ENCODE measurements around the gene CSRP2. TPM values are rescaled to one million over a fixed set of nuclear protein-coding genes. Genes with fewer than 3 reads are reported as not detected.

CSRP2 gene
- total and polyA plus RNA-seq, 2 of the 13 experiments (the other 11 are each of a cell fraction or from before 2014, with no cell fraction given): 7.2 to 8.0 TPM

GRCh38 chr12:76890151-76891143, 11.6 kb upstream of the CSRP2 start:
- H3K36me3 ChIP-seq (replicated peaks in 1 of 2; ENCODE audit: control insufficient read depth in 1 of 2, insufficient read depth in 2 of 2, low read length in 2 of 2): no peaks in the 10 kb centered on the region
- POLR2A ChIA-PET: no interaction called here
- H3K4me2 ChIP-seq (ENCODE audit: low read depth, low read length): no peak overlapping the region
- intact Hi-C loops (cut with micrococcal nuclease; ENCODE audit: unreplicated experiment) (no loop called here), in situ Hi-C loops (cut with HindIII; ENCODE audit: extremely low pct_ligation_motif_present, low pct_unique_long_range_greater_than_20kb) (no loop called here)
- no peaks in the 10 kb centered on the region for H3K9me3 ChIP-seq (ENCODE audit: low read length)
- no TSS peak for BruUV-seq (replicated peaks)
- 6% methylated on average over 8 of the region's 8 CpGs for WGBS (ENCODE audit: low lambda C conversion rate)
- H3K4me3 ChIP-seq (replicated peaks in 1 of 3; ENCODE audit: insufficient read depth in 1 of 3, low read depth in 2 of 3, low read length in 3 of 3): no peak overlapping the region
- no peaks in the 10 kb centered on the region for H3K4me1 ChIP-seq (ENCODE audit: insufficient read depth, low read length)
- FAIRE-seq: no peak
- ATAC-seq: no peak
- TF ChIP-seq MLLT10 (CRISPR knock-in tag; IDR thresholded peaks at IDR 0.05): no peak
- no peak overlapping the region for H2AFZ ChIP-seq (ENCODE audit: low read length)
- no peaks in the 10 kb centered on the region; a peak in 2 of 5 replicates for H3K27me3 ChIP-seq (ENCODE audit: control insufficient read depth in 1 of 2, insufficient read depth in 2 of 2, low read length in 2 of 2)
- CTCF ChIA-PET (ENCODE audit: low intra/inter-chr PET ratio, low total read pairs): no interaction called here
- no peaks in the 10 kb centered on the region for H4K20me1 ChIP-seq (ENCODE audit: insufficient read depth, low read length)
- no peak for DNase-seq (ENCODE audit: low spot score)
- H3K9ac ChIP-seq (ENCODE audit: insufficient read depth, low read depth, low read length): no peak overlapping the region
- no peaks in the 10 kb centered on the region for H3K79me2 ChIP-seq (ENCODE audit: insufficient read depth, low read length)
- H3K27ac ChIP-seq (ENCODE audit: extremely low read length, insufficient read depth, low read length): no peak overlapping the region

GRCh38 chr12:76888775-76889174, 10.0 kb upstream of the CSRP2 start:
- no peak for FAIRE-seq
- no peak for ATAC-seq
- no peak for TF ChIP-seq HINFP (CRISPR knock-in tag; IDR thresholded peaks at IDR 0.05; ENCODE audit: low read depth)
- TF ChIP-seq ZNF281 (CRISPR knock-in tag; IDR thresholded peaks at IDR 0.05; ENCODE audit: borderline replicate concordance): no peak
- TF ChIP-seq HOXA9 (CRISPR knock-in tag; IDR thresholded peaks at IDR 0.05; ENCODE audit: borderline replicate concordance): no peak
- no peak for TF ChIP-seq LRRFIP1 (CRISPR knock-in tag; conservative IDR thresholded peaks at IDR 0.05)
- TF ChIP-seq SMAD1 (CRISPR knock-in tag; IDR thresholded peaks at IDR 0.05; ENCODE audit: borderline replicate concordance, low read depth): no peak
- TF ChIP-seq ZNF737 (CRISPR knock-in tag; IDR thresholded peaks at IDR 0.05; ENCODE audit: borderline replicate concordance): no peak
- no peak for TF ChIP-seq HCFC1 (IDR thresholded peaks at IDR 0.05; ENCODE audit: low read depth, low read length)
- TF ChIP-seq ZSCAN21 (CRISPR knock-in tag; IDR thresholded peaks at IDR 0.05; ENCODE audit: borderline replicate concordance): no peak

More at GRCh38 chr12:76888775-76889174, 10.0 kb upstream of the CSRP2 start:
- Histone ChIP-seq H4K20me1 (ENCODE audit: insufficient read depth, low read length) (no peaks in the 10 kb centered on the region), H2AFZ (ENCODE audit: low read length) (no peak overlapping the region), H3K79me2 (ENCODE audit: insufficient read depth, low read length) (no peaks in the 10 kb centered on the region), H3K27me3 (ENCODE audit: control insufficient read depth in 1 of 2, insufficient read depth in 2 of 2, low read length in 2 of 2) (no peaks in the 10 kb centered on the region; a peak in 2 of 5 replicates), H3K27ac (ENCODE audit: extremely low read length, insufficient read depth, low read length) (no peak overlapping the region), H3K36me3 (replicated peaks in 1 of 2; ENCODE audit: control insufficient read depth in 1 of 2, insufficient read depth in 2 of 2, low read length in 2 of 2) (no peaks in the 10 kb centered on the region), H3K4me3 (replicated peaks in 1 of 3; ENCODE audit: insufficient read depth in 1 of 3, low read depth in 2 of 3, low read length in 3 of 3) (no peak overlapping the region), H3K4me1 (ENCODE audit: insufficient read depth, low read length) (no peaks in the 10 kb centered on the region), H3K9me3 (ENCODE audit: low read length) (no peaks in the 10 kb centered on the region), H3K4me2 (ENCODE audit: low read depth, low read length) (no peak overlapping the region), H3K9ac (ENCODE audit: insufficient read depth, low read depth, low read length) (no peak overlapping the region)
- intact Hi-C loops (cut with micrococcal nuclease; ENCODE audit: unreplicated experiment) (no loop called here), in situ Hi-C loops (cut with HindIII; ENCODE audit: extremely low pct_ligation_motif_present, low pct_unique_long_range_greater_than_20kb) (no loop called here)
- no peak for DNase-seq (ENCODE audit: low spot score)
- WGBS (ENCODE audit: low lambda C conversion rate): 100% methylated on average over 1 of the region's 1 CpG
- no TSS peak for BruUV-seq (replicated peaks)
- ChIA-PET POLR2A (no interaction called here), CTCF (ENCODE audit: low intra/inter-chr PET ratio, low total read pairs) (no interaction called here)

All from HepG2 (cell line).